Gastrocnemius medialis (tissue), 4 donors: ENCODE results near the gene INAFM1.

Experiments used
- CTCF ChIP-seq, 5 experiments: fragments of 450-650 bp in 3 of 5; fragments of 200-600 bp in 2 of 5; sonication (generic) in 2 of 5; IDR thresholded peaks in 4 of 5; conservative IDR thresholded peaks in 1 of 5; 1 replicate in 4 of 5; 2 replicates in 1 of 5; pipeline ENCODE4 v1.5.1; 2016 to 2019; ENCODE audit warnings: antibody characterized with exemption in 5 of 5, mild to moderate bottlenecking in 3 of 5, moderate library complexity in 3 of 5
- POLR2A ChIP-seq, 2 donors: fragments of 450-650 bp; IDR thresholded peaks; one replicate each; pipeline ENCODE4 v1.6.1; 2017; ENCODE audit warnings: antibody characterized with exemption in 2 of 2, mild to moderate bottlenecking in 2 of 2, moderate library complexity in 2 of 2

- TF ChIP-seq POLR2A (IDR thresholded peaks at IDR 0.05) = peak; percentile 66 to 70
- no peak for TF ChIP-seq CTCF (IDR thresholded peaks at IDR 0.05 in 4 of 5, conservative IDR thresholded peaks at IDR 0.05 in 1 of 5)
Measured at GRCh38 chr19:47227352-47228167, 47.1 kb upstream of the INAFM1 start.
